Colonic mucosa (tissue), 4 donors: ENCODE data around the gene HPD. TPM values are rescaled to one million over a fixed set of nuclear protein-coding genes. Genes with fewer than 3 reads are reported as not detected.

ENCODE experiments used
- DNase-seq: peaks from one replicate; pipeline ENCODE4 v3.0.0-alpha.2; 2020
- H3K27ac ChIP-seq: fragments of 200-600 bp; one replicate; pipeline ENCODE4 v1.8.0; 2021
- H3K27me3 ChIP-seq: fragments of 200-600 bp; one replicate; pipeline ENCODE4 v1.8.0; 2021
- H3K36me3 ChIP-seq: fragments of 200-600 bp; one replicate; pipeline ENCODE4 v1.8.0; 2021
- H3K4me1 ChIP-seq: fragments of 200-600 bp; one replicate; pipeline ENCODE4 v1.8.0; 2021; ENCODE audit warnings: mild to moderate bottlenecking
- H3K4me3 ChIP-seq: fragments of 200-600 bp; one replicate; pipeline ENCODE4 v1.8.0; 2021
- H3K9ac ChIP-seq, 2 donors: one replicate each; pipeline ENCODE4 v1.7.0; 2013; ENCODE audit warnings: control low read depth in 2 of 2, low read depth in 2 of 2, low read length in 2 of 2
- H3K9me3 ChIP-seq: fragments of 200-600 bp; one replicate; pipeline ENCODE4 v1.8.0; 2021
- CTCF ChIP-seq: fragments of 200-600 bp; IDR thresholded peaks from one replicate; pipeline ENCODE4 v1.8.0; 2022; ENCODE audit warnings: antibody characterized with exemption, mild to moderate bottlenecking
- intact Hi-C: fragments of 100-400 bp; cut with DNase I; formaldehyde crosslinking; loops from one replicate; pipeline ENCODE4 v1.14.1; 2022
- total RNA-seq, 2 donors: library from RNA; stranded (reverse); fragmentation: NEBNext Ultra II Directional in 1 of 2; extraction: Animal tissue kit (Norgen Biotek cat#: 25700) in 1 of 2; gene quantifications; one replicate each; pipeline ENCODE4 v1.2.1, GENCODE V29; 2021
- donor health status: healthy.
- donor health status: DM: no; HTN: no; CAD: no.
- donor health status: DM: no; HTN: no; CAD: no.

Gene HPD
- total RNA-seq, 2 donors from 2014 or later, result 0.27 to 0.91 TPM

- no peak for DNase-seq
- no peak for TF ChIP-seq CTCF
- Histone ChIP-seq H3K9ac (no peak overlapping the region), H3K27ac (no peak overlapping the region), H3K9me3 (no peaks in the 10 kb centered on the region), H3K36me3 (no peaks in the 10 kb centered on the region), H3K4me3 (no peak overlapping the region), H3K27me3 (no peaks in the 10 kb centered on the region), H3K4me1 (peaks cover 13% of the 10 kb centered on the region)
- intact Hi-C loops, result no loop called here
Measured at GRCh38 chr12:121807642-121808347, 50.9 kb downstream of the HPD start.

- Histone ChIP-seq H3K4me3 (peak overlapping the region; percentile 77), H3K27ac (peak overlapping the region; percentile 46), H3K9me3 (no peaks in the 10 kb centered on the region), H3K9ac (peak overlapping the region in 1 of 2 donors; percentile 82), H3K36me3 (no peaks in the 10 kb centered on the region), H3K27me3 (no peaks in the 10 kb centered on the region), H3K4me1 (peaks cover 13% of the 10 kb centered on the region)
- DNase-seq, result no peak
- TF ChIP-seq CTCF, result no peak
- intact Hi-C loops, result no loop called here
Measured at GRCh38 chr12:121806546-121807423, 51.9 kb downstream of the HPD start.

- H3K36me3 ChIP-seq, result no peaks in the 10 kb centered on the region
- H3K9ac ChIP-seq, result peak overlapping the region; percentile 68 to 82
- H3K4me3 ChIP-seq, result peak overlapping the region; percentile 77
- H3K27ac ChIP-seq, result peak overlapping the region; percentile 46
- DNase-seq, result peak; percentile 50
- no peaks in the 10 kb centered on the region for H3K9me3 ChIP-seq
- peaks cover 8% of the 10 kb centered on the region for H3K4me1 ChIP-seq
- intact Hi-C loops, result no loop called here
- no peaks in the 10 kb centered on the region for H3K27me3 ChIP-seq
- no peak for TF ChIP-seq CTCF
Measured at GRCh38 chr12:121806009-121806545, 52.6 kb downstream of the HPD start.

- Histone ChIP-seq H3K9me3 (no peaks in the 10 kb centered on the region), H3K27ac (peak overlapping the region; percentile 88), H3K27me3 (no peaks in the 10 kb centered on the region), H3K4me3 (peak overlapping the region; percentile 77), H3K36me3 (no peaks in the 10 kb centered on the region), H3K4me1 (peaks cover 4% of the 10 kb centered on the region), H3K9ac (peak overlapping the region; percentile 82 to 91)
- TF ChIP-seq CTCF, result no peak
- DNase-seq, result peak; percentile 51
- intact Hi-C loops, result no loop called here
Measured at GRCh38 chr12:121805171-121806008, 53.3 kb downstream of the HPD start.
